CD14-positive monocyte (primary cell): ENCODE results near the gene FRMD7. TPM values are rescaled to one million over a fixed set of nuclear protein-coding genes. Genes with fewer than 3 reads are reported as not detected.
A peak's percentile ranks its signal among the peaks of the same experiment; 100 is the strongest.

ENCODE experiments used
- DNase-seq, 3 donors: peaks; one replicate each; pipeline ENCODE4 v3.0.0-alpha.2; 2011 to 2022
- H2AFZ ChIP-seq: 2 replicates; pipeline ENCODE4 v1.6.0; 2012; ENCODE audit warnings: mild to moderate bottlenecking, low read depth, low read length, inconsistent platforms; ENCODE audit not compliant: insufficient read depth, poor library complexity, severe bottlenecking
- H3K27ac ChIP-seq, 2 donors: 1 replicate in 1 of 2; 2 replicates in 1 of 2; pipeline ENCODE4 v1.5.1; 2012 to 2013; ENCODE audit warnings: low read length in 2 of 2, control low read depth in 1 of 2, inconsistent platforms in 1 of 2, low read depth in 1 of 2, mild to moderate bottlenecking in 1 of 2
- H3K27me3 ChIP-seq, 2 donors: one replicate each; pipeline versions ENCODE4 v1.6.0 to v1.6.1; 2011 to 2013; ENCODE audit warnings: low read length in 2 of 2; ENCODE audit not compliant: control insufficient read depth in 2 of 2, insufficient read depth in 2 of 2
- H3K36me3 ChIP-seq, 2 donors: replicated peaks in 1 of 2; 1 replicate in 1 of 2; 2 replicates in 1 of 2; pipeline versions ENCODE4 v1.5.1 to v1.6.1; 2012 to 2013; ENCODE audit warnings: low read length in 2 of 2, control low read depth in 1 of 2, inconsistent platforms in 1 of 2, mild to moderate bottlenecking in 1 of 2; ENCODE audit not compliant: insufficient read depth in 2 of 2, control insufficient read depth in 1 of 2
- H3K4me1 ChIP-seq, 2 donors: 1 replicate in 1 of 2; 2 replicates in 1 of 2; pipeline versions ENCODE4 v1.5.1 to v1.6.1; 2012 to 2013; ENCODE audit warnings: low read length in 2 of 2, control low read depth in 1 of 2, inconsistent platforms in 1 of 2, mild to moderate bottlenecking in 1 of 2, moderate library complexity in 1 of 2; ENCODE audit not compliant: insufficient read depth in 2 of 2, control insufficient read depth in 1 of 2
- H3K4me2 ChIP-seq: replicated peaks from 2 replicates; pipeline ENCODE3; 2012; ENCODE audit warnings: low read length, moderate library complexity, mild to moderate bottlenecking; ENCODE audit not compliant: poor library complexity, severe bottlenecking; ENCODE audit errors: extremely low read depth
- H3K4me3 ChIP-seq, 3 experiments: fragments of 200-600 bp in 1 of 3; sonication (generic) in 1 of 3; replicated peaks in 1 of 3; 1 replicate in 2 of 3; 2 replicates in 1 of 3; pipeline ENCODE4 v1.5.1; 2011 to 2013; ENCODE audit warnings: low read length in 3 of 3, mild to moderate bottlenecking in 3 of 3, control low read depth in 2 of 3, low read depth in 2 of 3, inconsistent platforms in 1 of 3, moderate library complexity in 1 of 3
- H3K79me2 ChIP-seq: 2 replicates; pipeline ENCODE4 v1.6.0; 2012; ENCODE audit warnings: mild to moderate bottlenecking, control low read depth, inconsistent platforms, low read length, moderate library complexity; ENCODE audit not compliant: insufficient read depth
- H3K9ac ChIP-seq: 2 replicates; pipeline ENCODE4 v1.6.0; 2017; ENCODE audit warnings: low read length, mild to moderate bottlenecking; ENCODE audit not compliant: insufficient read depth, poor library complexity, severe bottlenecking
- H3K9me3 ChIP-seq, 2 donors: replicated peaks in 1 of 2; 1 replicate in 1 of 2; 2 replicates in 1 of 2; pipeline versions ENCODE4 v1.5.1 to v1.6.1; 2012 to 2013; ENCODE audit warnings: low read length in 2 of 2, control low read depth in 1 of 2; ENCODE audit not compliant: control insufficient read depth in 1 of 2, insufficient read depth in 1 of 2
- H4K20me1 ChIP-seq: 2 replicates; pipeline ENCODE4 v1.6.0; 2012; ENCODE audit warnings: mild to moderate bottlenecking, low read length, control low read depth, moderate library complexity; ENCODE audit not compliant: insufficient read depth
- H3K27ac Mint-ChIP-seq, 7 donors: one replicate each; pipeline ENCODE4 v1.8.0; 2020; ENCODE audit warnings: mild to moderate bottlenecking in 7 of 7, mixed read lengths in 7 of 7, moderate library complexity in 6 of 7, inconsistent platforms in 2 of 7
- H3K27me3 Mint-ChIP-seq, 3 donors: one replicate each; pipeline ENCODE4 v1.8.0; 2021 to 2022; ENCODE audit warnings: low read depth in 3 of 3, mild to moderate bottlenecking in 3 of 3, mixed read lengths in 3 of 3, moderate library complexity in 3 of 3, inconsistent platforms in 1 of 3
- H3K36me3 Mint-ChIP-seq, 2 donors: one replicate each; pipeline ENCODE4 v1.8.0; 2020; ENCODE audit warnings: mixed read lengths in 2 of 2, inconsistent platforms in 1 of 2, mild to moderate bottlenecking in 1 of 2
- H3K4me1 Mint-ChIP-seq: one replicate; pipeline ENCODE4 v1.8.0; 2020; ENCODE audit warnings: mild to moderate bottlenecking, mixed read lengths
- H3K4me3 Mint-ChIP-seq, 2 donors: one replicate each; pipeline ENCODE4 v1.8.0; 2020; ENCODE audit warnings: mild to moderate bottlenecking in 2 of 2, mixed read lengths in 2 of 2, moderate library complexity in 1 of 2
- H3K9me3 Mint-ChIP-seq, 7 donors: one replicate each; pipeline ENCODE4 v1.8.0; 2020 to 2022; ENCODE audit warnings: mixed read lengths in 7 of 7, mild to moderate bottlenecking in 6 of 7, moderate library complexity in 6 of 7, inconsistent platforms in 2 of 7
- intact Hi-C, 2 donors: fragments of 100-400 bp; cut with micrococcal nuclease; formaldehyde crosslinking; loops; one replicate each; pipeline versions ENCODE4 v1.15.0 to v1.15.1; 2023
- polyA plus RNA-seq, 3 donors: library from polyadenylated mRNA; depleted of rRNA in 1 of 3; unstranded in 2 of 3; stranded (reverse) in 1 of 3; fragments of 300-500 nt in 2 of 3; fragments of >200 nt in 1 of 3; fragmentation: Illumina TruSeq in 2 of 3; gene quantifications; 1 replicate in 2 of 3; 2 replicates in 1 of 3; pipeline ENCODE4 v1.2.3, GENCODE V29; 2012 to 2021
- TF ChIP-seq, protein P1 (sequence below): fragments of 200-600 bp; IDR thresholded peaks from one replicate; pipeline ENCODE4 v1.8.0; 2022; ENCODE audit warnings: antibody characterized with exemption, mild to moderate bottlenecking

Gene FRMD7
- polyA plus RNA-seq, 3 donors = not detected

- Histone ChIP-seq H3K9ac (no peak overlapping the region), H4K20me1 (peaks cover 7% of the 10 kb centered on the region), H3K9me3 (no peaks in the 10 kb centered on the region), H3K27ac (no peak overlapping the region), H3K4me1 (peaks cover 5 to 8% of the 10 kb centered on the region in 2 donors), H3K4me3 (no peak overlapping the region), H2AFZ (no peak overlapping the region), H3K36me3 (no peaks in the 10 kb centered on the region), H3K27me3 (peaks cover 0 to 13% of the 10 kb centered on the region in 2 donors), H3K79me2 (peaks cover 96% of the 10 kb centered on the region), H3K4me2 (no peak overlapping the region)
- intact Hi-C loops = no loop called here
- DNase-seq = peak in 1 of 3 donors; percentile 5
- TF ChIP-seq, protein P1, sequence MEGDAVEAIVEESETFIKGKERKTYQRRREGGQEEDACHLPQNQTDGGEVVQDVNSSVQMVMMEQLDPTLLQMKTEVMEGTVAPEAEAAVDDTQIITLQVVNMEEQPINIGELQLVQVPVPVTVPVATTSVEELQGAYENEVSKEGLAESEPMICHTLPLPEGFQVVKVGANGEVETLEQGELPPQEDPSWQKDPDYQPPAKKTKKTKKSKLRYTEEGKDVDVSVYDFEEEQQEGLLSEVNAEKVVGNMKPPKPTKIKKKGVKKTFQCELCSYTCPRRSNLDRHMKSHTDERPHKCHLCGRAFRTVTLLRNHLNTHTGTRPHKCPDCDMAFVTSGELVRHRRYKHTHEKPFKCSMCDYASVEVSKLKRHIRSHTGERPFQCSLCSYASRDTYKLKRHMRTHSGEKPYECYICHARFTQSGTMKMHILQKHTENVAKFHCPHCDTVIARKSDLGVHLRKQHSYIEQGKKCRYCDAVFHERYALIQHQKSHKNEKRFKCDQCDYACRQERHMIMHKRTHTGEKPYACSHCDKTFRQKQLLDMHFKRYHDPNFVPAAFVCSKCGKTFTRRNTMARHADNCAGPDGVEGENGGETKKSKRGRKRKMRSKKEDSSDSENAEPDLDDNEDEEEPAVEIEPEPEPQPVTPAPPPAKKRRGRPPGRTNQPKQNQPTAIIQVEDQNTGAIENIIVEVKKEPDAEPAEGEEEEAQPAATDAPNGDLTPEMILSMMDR = no peak
- Mint-ChIP-seq H3K4me3 (no peak overlapping the region), H3K27me3 (peaks cover 0 to 16% (median 0%) of the 10 kb centered on the region in 3 donors), H3K27ac (peak overlapping the region in 3 of 7 donors; percentile 10 to 81 (median 43)), H3K36me3 (peaks cover 0 to 11% of the 10 kb centered on the region in 2 donors), H3K9me3 (no peaks in the 10 kb centered on the region), H3K4me1 (peaks cover 46% of the 10 kb centered on the region)
These were observed 97.6 kb downstream of the FRMD7 start for GRCh38 chrX:132030264-132030663.

Other genes with a start within 250 kb of the FRMD7 start
- gene STK26, start 104.7 kb downstream of the FRMD7 start, polyA plus RNA-seq = 10 to 100 TPM; 11.7 to 25.1 (median 22.2) TPM
- gene RAP2C, start 91.4 kb upstream of the FRMD7 start, polyA plus RNA-seq = 10 to 100 TPM; 14.7 to 23.2 (median 18.8) TPM